Neural progenitor cell (in vitro differentiated cells): ENCODE results near the gene ABCA7. TPM values are rescaled to one million over a fixed set of nuclear protein-coding genes. Genes with fewer than 3 reads are reported as not detected.

Experiments used
- DNase-seq: peaks from one replicate; pipeline ENCODE4 v3.0.0-alpha.2; 2016; ENCODE audit warnings: low spot score
- H2AFZ ChIP-seq: fragments of 200-600 bp; sonication (generic); replicated peaks from 2 replicates; pipeline ENCODE4 v1.6.1; 2016; ENCODE audit warnings: antibody characterized with exemption
- H3F3A ChIP-seq: fragments of 200-600 bp; sonication (generic); 2 replicates; pipeline ENCODE4 v1.6.1; 2016; ENCODE audit warnings: antibody characterized with exemption, low read depth
- H3K27ac ChIP-seq: fragments of 200-600 bp; sonication (generic); 2 replicates; pipeline ENCODE4 v1.5.1; 2016; ENCODE audit warnings: mild to moderate bottlenecking
- H3K27me3 ChIP-seq: fragments of 200-600 bp; sonication (generic); 2 replicates; pipeline ENCODE4 v1.6.1; 2016; ENCODE audit warnings: mild to moderate bottlenecking, moderate library complexity
- H3K36me3 ChIP-seq: fragments of 200-600 bp; sonication (generic); 2 replicates; pipeline ENCODE4 v1.5.1; 2016
- H3K4me1 ChIP-seq: fragments of 200-600 bp; sonication (generic); 2 replicates; pipeline ENCODE4 v1.6.1; 2016; ENCODE audit warnings: mixed run types
- H3K4me2 ChIP-seq: fragments of 200-600 bp; sonication (generic); 2 replicates; pipeline ENCODE4 v1.6.1; 2016
- H3K4me3 ChIP-seq: fragments of 200-600 bp; sonication (generic); 2 replicates; pipeline ENCODE4 v1.5.1; 2016
- H3K79me2 ChIP-seq: fragments of 200-600 bp; sonication (generic); 2 replicates; pipeline ENCODE4 v1.6.1; 2016; ENCODE audit warnings: low read depth
- H3K9ac ChIP-seq: fragments of 200-600 bp; sonication (generic); 2 replicates; pipeline ENCODE4 v1.6.1; 2016
- H3K9me3 ChIP-seq: fragments of 200-600 bp; sonication (generic); 2 replicates; pipeline ENCODE4 v1.5.1; 2016; ENCODE audit warnings: low read depth
- H4K20me1 ChIP-seq: fragments of 200-600 bp; sonication (generic); 2 replicates; pipeline ENCODE4 v1.6.1; 2016; ENCODE audit warnings: low read depth
- H3K27ac Mint-ChIP-seq: 3 replicates; pipeline ENCODE4 v1.8.0; 2021; ENCODE audit warnings: mixed read lengths
- H3K27me3 Mint-ChIP-seq: 2 replicates; pipeline ENCODE4 v1.8.0; 2022; ENCODE audit warnings: low read depth, mild to moderate bottlenecking, inconsistent platforms, moderate library complexity, mixed read lengths; ENCODE audit not compliant: insufficient read depth
- H3K36me3 Mint-ChIP-seq: 3 replicates; pipeline ENCODE4 v1.8.0; 2021; ENCODE audit warnings: mixed read lengths
- H3K4me1 Mint-ChIP-seq: 3 replicates; pipeline ENCODE4 v1.8.0; 2021; ENCODE audit warnings: mixed read lengths
- H3K4me3 Mint-ChIP-seq: 3 replicates; pipeline ENCODE4 v1.8.0; 2021; ENCODE audit warnings: mild to moderate bottlenecking, moderate library complexity, mixed read lengths
- H3K9me3 Mint-ChIP-seq: 3 replicates; pipeline ENCODE4 v1.8.0; 2020; ENCODE audit warnings: mixed read lengths
- CTCF ChIP-seq: fragments of 200-600 bp; sonication (generic); IDR thresholded peaks from 2 replicates; pipeline ENCODE4 v1.5.1; 2017; ENCODE audit warnings: antibody characterized with exemption, mild to moderate bottlenecking
- EZH2 ChIP-seq: fragments of 200-600 bp; sonication (generic); IDR thresholded peaks from 2 replicates; pipeline ENCODE4 v1.6.1; 2017; ENCODE audit warnings: antibody characterized with exemption, mild to moderate bottlenecking, moderate library complexity
- EZH2phosphoT487 ChIP-seq: fragments of 200-600 bp; sonication (generic); IDR thresholded peaks from 2 replicates; pipeline ENCODE4 v1.6.1; 2017; ENCODE audit warnings: antibody characterized with exemption
- total RNA-seq: library from RNA; depleted of rRNA; stranded (reverse); fragments of >200 nt; gene quantifications from 2 replicates; pipeline ENCODE4 v1.2.3, GENCODE V29; 2015; ENCODE audit warnings: low replicate concordance

The ABCA7 gene
- total RNA-seq, 1 donor from 2014 or later, result 1.4 TPM

GRCh38 chr19:1009981-1010538 is 29.8 kb upstream of the ABCA7 start:
- H2AFZ ChIP-seq, result no peak overlapping the region
- Mint-ChIP-seq H3K9me3 (no peaks in the 10 kb centered on the region), H3K27ac (no peak overlapping the region), H3K36me3 (no peaks in the 10 kb centered on the region), H3K27me3 (no peaks in the 10 kb centered on the region), H3K4me3 (no peak overlapping the region), H3K4me1 (no peaks in the 10 kb centered on the region)
- no peaks in the 10 kb centered on the region for H3K4me1 ChIP-seq
- H3K27me3 ChIP-seq, result no peaks in the 10 kb centered on the region
- H3K9ac ChIP-seq, result no peak overlapping the region
- no peak overlapping the region for H3K4me2 ChIP-seq
- DNase-seq, result no peak
- no peak overlapping the region for H3K27ac ChIP-seq
- peaks cover 9% of the 10 kb centered on the region for H3K79me2 ChIP-seq
- H3K9me3 ChIP-seq, result no peaks in the 10 kb centered on the region
- no peak overlapping the region for H3K4me3 ChIP-seq
- peaks cover 12% of the 10 kb centered on the region for H4K20me1 ChIP-seq
- no peaks in the 10 kb centered on the region for H3F3A ChIP-seq
- TF ChIP-seq EZH2 (no peak), EZH2phosphoT487 (no peak), CTCF (no peak)
- no peaks in the 10 kb centered on the region for H3K36me3 ChIP-seq

GRCh38 chr19:1010586-1011510 is 29.1 kb upstream of the ABCA7 start:
- Histone ChIP-seq H3K4me1 (peaks cover 3% of the 10 kb centered on the region), H3F3A (no peaks in the 10 kb centered on the region), H3K4me3 (no peak overlapping the region), H3K27me3 (no peaks in the 10 kb centered on the region), H3K79me2 (peaks cover 17% of the 10 kb centered on the region), H3K27ac (no peak overlapping the region), H4K20me1 (peaks cover 20% of the 10 kb centered on the region), H3K9me3 (no peaks in the 10 kb centered on the region), H3K9ac (no peak overlapping the region), H2AFZ (no peak overlapping the region), H3K4me2 (no peak overlapping the region), H3K36me3 (no peaks in the 10 kb centered on the region)
- Mint-ChIP-seq H3K27ac (no peak overlapping the region), H3K36me3 (no peaks in the 10 kb centered on the region), H3K4me3 (no peak overlapping the region), H3K27me3 (no peaks in the 10 kb centered on the region), H3K4me1 (peaks cover 4% of the 10 kb centered on the region), H3K9me3 (no peaks in the 10 kb centered on the region)
- DNase-seq, result no peak
- no peak for TF ChIP-seq CTCF

- H2AFZ ChIP-seq, result no peak overlapping the region
Observed at GRCh38 chr19:1011831-1012333, 28.0 kb upstream of the ABCA7 start.

More at GRCh38 chr19:1011831-1012333, 28.0 kb upstream of the ABCA7 start:
- Histone ChIP-seq H3K4me2 (no peak overlapping the region), H3K36me3 (no peaks in the 10 kb centered on the region), H3K4me3 (no peak overlapping the region), H3K9ac (no peak overlapping the region), H3K9me3 (no peaks in the 10 kb centered on the region), H4K20me1 (peaks cover 30% of the 10 kb centered on the region), H3K27me3 (no peaks in the 10 kb centered on the region), H3F3A (no peaks in the 10 kb centered on the region), H3K4me1 (peaks cover 9% of the 10 kb centered on the region), H3K27ac (no peak overlapping the region), H3K79me2 (peaks cover 28% of the 10 kb centered on the region)
- no peaks in the 10 kb centered on the region for H3K27me3 Mint-ChIP-seq
- H3K27ac Mint-ChIP-seq, result no peak overlapping the region
- H3K4me3 Mint-ChIP-seq, result no peak overlapping the region
- no peaks in the 10 kb centered on the region for H3K36me3 Mint-ChIP-seq
- H3K4me1 Mint-ChIP-seq, result peaks cover 14% of the 10 kb centered on the region
- H3K9me3 Mint-ChIP-seq, result no peaks in the 10 kb centered on the region
- no peak for DNase-seq
- TF ChIP-seq EZH2 (no peak), CTCF (no peak), EZH2phosphoT487 (no peak)
